SK-N-SH (cell line): ENCODE data around the gene SAG. TPM values are rescaled to one million over a fixed set of nuclear protein-coding genes. Genes with fewer than 3 reads are reported as not detected.
"Not testable (repeated sequence)": the region's sequence is repeated elsewhere in the genome, so short reads cannot be mapped to it uniquely, and the experiment has no call there.

Experiments used
- CTCF ChIA-PET: fragments of 300-600, 350-600 bp; formaldehyde crosslinking; extraction: SDS; loops from one replicate; lab custom pipeline; 2021; lab: Yijun Ruan, JAX
- POLR2A ChIA-PET: fragments of 350-600 bp; sonication (Branson Sonifier 250); formaldehyde crosslinking; extraction: SDS; loops from one replicate; lab custom pipeline; 2020; ENCODE audit warnings: antibody characterized with exemption, inconsistent platforms; lab: Yijun Ruan, JAX
- DNase-seq: peaks from one replicate; pipeline ENCODE4 v3.0.0; 2012
- H2AFZ ChIP-seq: fragments of 200-600 bp; sonication (generic); 2 replicates; pipeline ENCODE4 v1.8.1; 2016; ENCODE audit warnings: antibody characterized with exemption, mild to moderate bottlenecking, low read depth
- H3F3A ChIP-seq: fragments of 200-600 bp; sonication (generic); replicated peaks from 2 replicates; pipeline ENCODE3; 2016; ENCODE audit warnings: antibody characterized with exemption, mild to moderate bottlenecking; ENCODE audit not compliant: insufficient read depth
- H3K27ac ChIP-seq, 2 experiments: fragments of 200-500 bp in 1 of 2; fragments of 200-600 bp in 1 of 2; sonication (Bioruptor generic) in 1 of 2; sonication (generic), shearing (Covaris generic) in 1 of 2; 2 replicates each; pipeline versions ENCODE4 v1.5.1 to v1.6.1; 2014 to 2016; ENCODE audit warnings: low read depth in 2 of 2, inconsistent platforms in 1 of 2, low read length in 1 of 2, mild to moderate bottlenecking in 1 of 2, mixed read lengths in 1 of 2
- H3K27me3 ChIP-seq: fragments of 200-600 bp; sonication (generic), shearing (Covaris generic); 2 replicates; pipeline ENCODE4 v1.6.1; 2016; ENCODE audit warnings: mixed run types; ENCODE audit not compliant: insufficient read depth
- H3K36me3 ChIP-seq, 2 experiments: fragments of 200-500 bp in 1 of 2; fragments of 200-600 bp in 1 of 2; sonication (Bioruptor generic) in 1 of 2; sonication (generic) in 1 of 2; replicated peaks in 1 of 2; 2 replicates each; pipeline versions ENCODE3 to v1.5.1; 2014 to 2016; ENCODE audit warnings: low read length in 1 of 2, mild to moderate bottlenecking in 1 of 2; ENCODE audit not compliant: insufficient read depth in 2 of 2, control insufficient read depth in 1 of 2
- H3K4me1 ChIP-seq, 2 experiments: fragments of 200-500 bp in 1 of 2; fragments of 200-600 bp in 1 of 2; sonication (Bioruptor generic) in 1 of 2; sonication (generic), shearing (Covaris generic) in 1 of 2; 2 replicates each; pipeline versions ENCODE4 v1.5.1 to v1.6.1; 2014 to 2016; ENCODE audit warnings: low read depth in 1 of 2, low read length in 1 of 2, mixed run types in 1 of 2; ENCODE audit not compliant: insufficient read depth in 2 of 2, control insufficient read depth in 1 of 2
- H3K4me2 ChIP-seq: fragments of 200-600 bp; sonication (generic), shearing (Covaris generic); 2 replicates; pipeline ENCODE4 v1.6.1; 2017; ENCODE audit warnings: mixed run types
- H3K4me3 ChIP-seq, 2 experiments: fragments of 200-500 bp in 1 of 2; fragments of 200-600 bp in 1 of 2; sonication (Bioruptor generic) in 1 of 2; sonication (generic), shearing (Covaris generic) in 1 of 2; 2 replicates each; pipeline versions ENCODE4 v1.5.1 to v1.8.1; 2014 to 2016; ENCODE audit warnings: low read depth in 2 of 2, inconsistent platforms in 1 of 2, low read length in 1 of 2, mild to moderate bottlenecking in 1 of 2, mixed read lengths in 1 of 2, moderate library complexity in 1 of 2
- H3K79me2 ChIP-seq: fragments of 200-600 bp; sonication (generic); 2 replicates; pipeline ENCODE4 v1.8.1; 2017; ENCODE audit warnings: mild to moderate bottlenecking; ENCODE audit not compliant: insufficient read depth
- H3K9ac ChIP-seq: fragments of 200-600 bp; sonication (generic); 2 replicates; pipeline ENCODE4 v1.6.1; 2017; ENCODE audit warnings: mixed run types
- H3K9me2 ChIP-seq: fragments of 200-600 bp; sonication (generic); 2 replicates; pipeline ENCODE4 v1.6.1; 2017; ENCODE audit warnings: mixed run types
- H3K9me3 ChIP-seq: fragments of 200-600 bp; sonication (generic); 2 replicates; pipeline ENCODE4 v1.6.1; 2017; ENCODE audit warnings: mixed run types, mild to moderate bottlenecking, moderate library complexity
- H4K20me1 ChIP-seq: fragments of 200-600 bp; sonication (generic); 2 replicates; pipeline ENCODE4 v1.6.1; 2017; ENCODE audit warnings: mild to moderate bottlenecking, mixed run types; ENCODE audit not compliant: insufficient read depth
- EP300 ChIP-seq, 2 experiments: IDR thresholded peaks; 2 replicates each; pipeline versions ENCODE4 v1.4.0 to v1.6.1; 2012; ENCODE audit warnings: borderline replicate concordance in 1 of 2, low read depth in 1 of 2, low read length in 1 of 2
- GABPA ChIP-seq: IDR thresholded peaks from 2 replicates; pipeline ENCODE4 v1.4.0; 2012; ENCODE audit warnings: low read depth, mild to moderate bottlenecking
- GATA2 ChIP-seq: sonication (generic); formaldehyde crosslinking; IDR thresholded peaks from 2 replicates; pipeline ENCODE4 v1.5.0; 2020; ENCODE audit warnings: mild to moderate bottlenecking, missing genetic modification reagents
- JUND ChIP-seq: IDR thresholded peaks from 2 replicates; pipeline ENCODE4 v1.4.0; 2012
- MEF2A ChIP-seq: IDR thresholded peaks from 2 replicates; pipeline ENCODE4 v1.4.0; 2012; ENCODE audit warnings: low read depth, borderline replicate concordance
- MXI1 ChIP-seq: IDR thresholded peaks from 2 replicates; pipeline ENCODE4 v1.6.1; 2012; ENCODE audit warnings: mild to moderate bottlenecking, low read depth, low read length, improper control_type of control experiment
- RCOR1 ChIP-seq: fragments of 150-350 bp; IDR thresholded peaks from 2 replicates; pipeline ENCODE4 v1.6.1; 2017; ENCODE audit warnings: antibody characterized with exemption, low read length
- RXRA ChIP-seq: IDR thresholded peaks from 2 replicates; pipeline ENCODE4 v1.4.0; 2012; ENCODE audit warnings: low read depth, mild to moderate bottlenecking, borderline replicate concordance
- SIN3A ChIP-seq: IDR thresholded peaks from 2 replicates; pipeline ENCODE4 v1.6.1; 2012; ENCODE audit warnings: low read depth, mild to moderate bottlenecking, low read length, moderate library complexity, borderline replicate concordance
- TCF12 ChIP-seq: IDR thresholded peaks from 2 replicates; pipeline ENCODE4 v1.4.0; 2012
- USF2 ChIP-seq: fragments of 150-350 bp; IDR thresholded peaks from 2 replicates; pipeline ENCODE4 v1.6.1; 2017; ENCODE audit warnings: antibody characterized with exemption, low read length, low read depth, borderline replicate concordance
- YY1 ChIP-seq: IDR thresholded peaks from 2 replicates; pipeline ENCODE4 v1.4.0; 2012; ENCODE audit warnings: low read depth, mild to moderate bottlenecking
- WGBS: methylation state at CpG from one replicate; pipeline ENCODE4 v1.1.6; 2017; ENCODE audit warnings: low lambda C conversion rate; 5-methylcytosine and 5-hydroxymethylcytosine counted together
- polyA plus RNA-seq, 3 experiments: library from polyadenylated mRNA; depleted of rRNA; stranded (reverse); fragments of >200 nt; gene quantifications; 2 replicates each; pipeline ENCODE4 v1.2.3, GENCODE V29; 2012
- TF ChIP-seq, protein P1 (sequence below): IDR thresholded peaks from 2 replicates; pipeline ENCODE4 v1.4.0; 2012; ENCODE audit warnings: low read depth
- TF ChIP-seq, protein P2 (sequence below): fragments of 150-350 bp; IDR thresholded peaks from 2 replicates; pipeline ENCODE4 v1.6.1; 2016; ENCODE audit warnings: mild to moderate bottlenecking, low read depth, low read length
- TF ChIP-seq, protein P3 (sequence below): IDR thresholded peaks from 2 replicates; pipeline ENCODE4 v1.4.0; 2012; ENCODE audit warnings: low read depth, borderline replicate concordance
- TF ChIP-seq, protein P4 (sequence below): fragments of 200-600 bp; sonication (generic); IDR thresholded peaks from 2 replicates; pipeline ENCODE4 v1.6.1; 2017; ENCODE audit warnings: antibody characterized with exemption, mild to moderate bottlenecking, moderate library complexity

Gene SAG
- polyA plus RNA-seq, 1 of the 3 experiments (the other 2 are of a cell fraction): not detected

- CTCF ChIA-PET: interaction anchor here (0.9 to 1.3 kb wide), 4 partner anchors 12 to 81 kb away, joined by 3 to 7 read pairs (median 3); partner anchors contain the start of gene DGKD
- H4K20me1 ChIP-seq: no peaks in the 10 kb centered on the region
Measured at GRCh38 chr2:233372855-233373254, 65.2 kb downstream of the SAG start.

DNA sequence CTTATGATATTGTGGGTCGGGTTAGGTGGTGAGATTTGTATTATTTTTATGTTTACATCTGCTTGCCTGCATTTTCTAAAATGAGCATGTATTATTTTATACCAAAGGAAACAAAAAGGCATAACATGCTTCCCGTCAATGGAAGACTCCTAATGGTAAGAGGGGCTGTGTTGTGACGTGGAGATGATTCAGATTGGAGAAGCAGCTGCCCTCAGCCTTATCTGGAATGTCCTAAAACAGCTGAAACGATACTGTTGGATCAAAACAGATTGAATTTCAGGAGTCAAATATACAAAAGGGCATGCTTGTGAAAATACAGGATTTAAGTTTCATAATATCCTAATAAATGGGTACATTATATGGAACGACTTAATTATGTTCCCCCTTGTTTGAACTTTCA, 65.7 kb downstream of the SAG start:
- Histone ChIP-seq H3K36me3 (peaks cover 0 to 18% of the 10 kb centered on the region in 2 experiments), H3K27ac (no peak overlapping the region), H3K27me3 (no peaks in the 10 kb centered on the region), H2AFZ (no peak overlapping the region), H3F3A (no peaks in the 10 kb centered on the region), H3K4me1 (no peaks in the 10 kb centered on the region; a peak in 1 of 4 replicates), H4K20me1 (no peaks in the 10 kb centered on the region), H3K9ac (no peak overlapping the region), H3K79me2 (peaks cover 30% of the 10 kb centered on the region), H3K9me3 (no peaks in the 10 kb centered on the region), H3K4me3 (no peak overlapping the region), H3K4me2 (no peak overlapping the region), H3K9me2 (no peaks in the 10 kb centered on the region)
- CTCF ChIA-PET: interaction anchor here (0.9 to 1.3 kb wide), 3 partner anchors 11 to 19 kb away, joined by 3 to 7 read pairs (median 3); partner anchors contain the start of gene DGKD
- TF ChIP-seq, protein P1, sequence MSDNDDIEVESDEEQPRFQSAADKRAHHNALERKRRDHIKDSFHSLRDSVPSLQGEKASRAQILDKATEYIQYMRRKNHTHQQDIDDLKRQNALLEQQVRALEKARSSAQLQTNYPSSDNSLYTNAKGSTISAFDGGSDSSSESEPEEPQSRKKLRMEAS: no peak
- TF ChIP-seq JUND (no peak), SIN3A (no peak), USF2 (no peak), MXI1 (no peak), TCF12 (no peak), RXRA (no peak), YY1 (no peak), GATA2 (no peak)
- TF ChIP-seq, protein P2, sequence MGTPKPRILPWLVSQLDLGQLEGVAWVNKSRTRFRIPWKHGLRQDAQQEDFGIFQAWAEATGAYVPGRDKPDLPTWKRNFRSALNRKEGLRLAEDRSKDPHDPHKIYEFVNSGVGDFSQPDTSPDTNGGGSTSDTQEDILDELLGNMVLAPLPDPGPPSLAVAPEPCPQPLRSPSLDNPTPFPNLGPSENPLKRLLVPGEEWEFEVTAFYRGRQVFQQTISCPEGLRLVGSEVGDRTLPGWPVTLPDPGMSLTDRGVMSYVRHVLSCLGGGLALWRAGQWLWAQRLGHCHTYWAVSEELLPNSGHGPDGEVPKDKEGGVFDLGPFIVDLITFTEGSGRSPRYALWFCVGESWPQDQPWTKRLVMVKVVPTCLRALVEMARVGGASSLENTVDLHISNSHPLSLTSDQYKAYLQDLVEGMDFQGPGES: no peak
- TF ChIP-seq, protein P3, sequence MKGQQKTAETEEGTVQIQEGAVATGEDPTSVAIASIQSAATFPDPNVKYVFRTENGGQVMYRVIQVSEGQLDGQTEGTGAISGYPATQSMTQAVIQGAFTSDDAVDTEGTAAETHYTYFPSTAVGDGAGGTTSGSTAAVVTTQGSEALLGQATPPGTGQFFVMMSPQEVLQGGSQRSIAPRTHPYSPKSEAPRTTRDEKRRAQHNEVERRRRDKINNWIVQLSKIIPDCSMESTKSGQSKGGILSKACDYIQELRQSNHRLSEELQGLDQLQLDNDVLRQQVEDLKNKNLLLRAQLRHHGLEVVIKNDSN: no peak
- POLR2A ChIA-PET: no interaction called here
- 85% methylated on average over 5 of the region's 5 CpGs for WGBS
- DNase-seq: peak; percentile 41

More at GRCh38 chr2:233372855-233373254, 65.2 kb downstream of the SAG start:
- H3K4me1 ChIP-seq: no peaks in the 10 kb centered on the region; a peak in 1 of 4 replicates
- no peak overlapping the region for H3K9ac ChIP-seq
- peaks cover 0 to 18% of the 10 kb centered on the region in 2 experiments for H3K36me3 ChIP-seq
- H3K79me2 ChIP-seq: peaks cover 30% of the 10 kb centered on the region
- DNase-seq: no peak
- H3K9me2 ChIP-seq: no peaks in the 10 kb centered on the region
- POLR2A ChIA-PET: interaction anchor here (0.5 kb wide), 1 partner anchor 101 kb away, joined by 3 read pairs; no protein-coding TSS in a partner anchor
- 97% methylated on average over 8 of the region's 8 CpGs for WGBS
- TF ChIP-seq MEF2A: no peak
- TF ChIP-seq, protein P4, sequence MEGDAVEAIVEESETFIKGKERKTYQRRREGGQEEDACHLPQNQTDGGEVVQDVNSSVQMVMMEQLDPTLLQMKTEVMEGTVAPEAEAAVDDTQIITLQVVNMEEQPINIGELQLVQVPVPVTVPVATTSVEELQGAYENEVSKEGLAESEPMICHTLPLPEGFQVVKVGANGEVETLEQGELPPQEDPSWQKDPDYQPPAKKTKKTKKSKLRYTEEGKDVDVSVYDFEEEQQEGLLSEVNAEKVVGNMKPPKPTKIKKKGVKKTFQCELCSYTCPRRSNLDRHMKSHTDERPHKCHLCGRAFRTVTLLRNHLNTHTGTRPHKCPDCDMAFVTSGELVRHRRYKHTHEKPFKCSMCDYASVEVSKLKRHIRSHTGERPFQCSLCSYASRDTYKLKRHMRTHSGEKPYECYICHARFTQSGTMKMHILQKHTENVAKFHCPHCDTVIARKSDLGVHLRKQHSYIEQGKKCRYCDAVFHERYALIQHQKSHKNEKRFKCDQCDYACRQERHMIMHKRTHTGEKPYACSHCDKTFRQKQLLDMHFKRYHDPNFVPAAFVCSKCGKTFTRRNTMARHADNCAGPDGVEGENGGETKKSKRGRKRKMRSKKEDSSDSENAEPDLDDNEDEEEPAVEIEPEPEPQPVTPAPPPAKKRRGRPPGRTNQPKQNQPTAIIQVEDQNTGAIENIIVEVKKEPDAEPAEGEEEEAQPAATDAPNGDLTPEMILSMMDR: no peak
- no peak for TF ChIP-seq USF2
- no peak for TF ChIP-seq RCOR1
- no peak for TF ChIP-seq GABPA
- TF ChIP-seq EP300 (IDR thresholded peaks at IDR 0.05; ENCODE audit: borderline replicate concordance in 1 of 2, low read depth in 1 of 2, low read length in 1 of 2): no peak
- no peak for TF ChIP-seq MXI1
- H3K27ac ChIP-seq: no peak overlapping the region
- H3K27me3 ChIP-seq: no peaks in the 10 kb centered on the region
- H3K4me3 ChIP-seq: no peak overlapping the region
- no peaks in the 10 kb centered on the region for H3K9me3 ChIP-seq
- H3F3A ChIP-seq: no peaks in the 10 kb centered on the region
- no peak overlapping the region for H2AFZ ChIP-seq
- no peak overlapping the region for H3K4me2 ChIP-seq

- POLR2A ChIA-PET, H2AFZ ChIP-seq, H3K27me3 ChIP-seq, DNase-seq, H3K27ac ChIP-seq, H4K20me1 ChIP-seq, H3K4me3 ChIP-seq, H3K4me2 ChIP-seq, H3K9me3 ChIP-seq, H3F3A ChIP-seq, H3K9ac ChIP-seq, H3K4me1 ChIP-seq, H3K9me2 ChIP-seq: not testable (repeated sequence)
- CTCF ChIA-PET: interaction anchor here (1.4 kb wide), 1 partner anchor 10 kb away, joined by 3 read pairs; no protein-coding TSS in a partner anchor
- WGBS: 97% methylated on average over 11 of the region's 11 CpGs
- Histone ChIP-seq H3K36me3 (peaks cover 0 to 18% of the 10 kb centered on the region in 2 experiments), H3K79me2 (peaks cover 25% of the 10 kb centered on the region)
Measured at GRCh38 chr2:233374776-233375175, 67.2 kb downstream of the SAG start.
